Ovary (tissue), 3 donors: ENCODE results near the gene KLK7.

Experiments
- CTCF ChIP-seq, 3 donors: fragments of 450-650 bp in 2 of 3; fragments of 200-600 bp in 1 of 3; IDR thresholded peaks; one replicate each; pipeline versions ENCODE4 v1.5.1 to v1.8.0; 2016 to 2022; ENCODE audit warnings: antibody characterized with exemption in 3 of 3, mild to moderate bottlenecking in 1 of 3
- EP300 ChIP-seq: sonication (generic); formaldehyde crosslinking; IDR thresholded peaks from one replicate; pipeline ENCODE4 v1.6.1; 2017; ENCODE audit warnings: antibody characterized with exemption
- donor health status: DM: no; HTN: no; CAD: no.

- no peak for TF ChIP-seq EP300
- TF ChIP-seq CTCF (IDR thresholded peaks at IDR 0.05) = no peak
Observed at GRCh38 chr19:51000981-51001380, 17.3 kb upstream of the KLK7 start.
